ENCODE data around the gene SPATA13.

Gene SPATA13

GRCh38 chr13:24251525-24251924, 91.0 kb downstream of the SPATA13 start:
- Histone ChIP-seq H3K27ac (no peak overlapping the region), H3K27me3 (replicated peaks) (no peaks in the 10 kb centered on the region), H3K36me3 (replicated peaks) (no peaks in the 10 kb centered on the region), H3K4me3 (ENCODE audit: low read depth, low read length) (no peak overlapping the region)
- TF ChIP-seq CTCF (IDR thresholded peaks at IDR 0.05; ENCODE audit: low read depth, low read length, missing control alignments), result no peak
- in situ Hi-C loops (cut with HindIII; ENCODE audit: low pct_ligation_motif_present, low sequenced_read_pairs), result no loop called here
- DNase-seq, result no peak

GRCh38 chr13:24252136-24252535, 91.6 kb downstream of the SPATA13 start:
- DNase-seq, result no peak
- in situ Hi-C loops (cut with HindIII; ENCODE audit: low pct_ligation_motif_present, low sequenced_read_pairs), result no loop called here
- Histone ChIP-seq H3K4me3 (ENCODE audit: low read depth, low read length) (no peak overlapping the region), H3K27ac (no peak overlapping the region), H3K27me3 (replicated peaks) (no peaks in the 10 kb centered on the region), H3K36me3 (replicated peaks) (no peaks in the 10 kb centered on the region)
- no peak for TF ChIP-seq CTCF (IDR thresholded peaks at IDR 0.05; ENCODE audit: low read depth, low read length, missing control alignments)

GRCh38 chr13:24253520-24254145, 93.1 kb downstream of the SPATA13 start:
- Histone ChIP-seq H3K27me3 (replicated peaks) (no peaks in the 10 kb centered on the region), H3K36me3 (replicated peaks) (no peaks in the 10 kb centered on the region), H3K27ac (no peak overlapping the region), H3K4me3 (ENCODE audit: low read depth, low read length) (no peak overlapping the region)
- in situ Hi-C loops (cut with HindIII; ENCODE audit: low pct_ligation_motif_present, low sequenced_read_pairs), result no loop called here
- no peak for TF ChIP-seq CTCF (IDR thresholded peaks at IDR 0.05; ENCODE audit: low read depth, low read length, missing control alignments)
- DNase-seq, result no peak

GRCh38 chr13:24254146-24254841, 93.8 kb downstream of the SPATA13 start:
- Histone ChIP-seq H3K27ac (no peak overlapping the region), H3K36me3 (replicated peaks) (no peaks in the 10 kb centered on the region), H3K4me3 (ENCODE audit: low read depth, low read length) (no peak overlapping the region), H3K27me3 (replicated peaks) (no peaks in the 10 kb centered on the region)
- no peak for TF ChIP-seq CTCF (IDR thresholded peaks at IDR 0.05; ENCODE audit: low read depth, low read length, missing control alignments)
- in situ Hi-C loops (cut with HindIII; ENCODE audit: low pct_ligation_motif_present, low sequenced_read_pairs), result no loop called here
- no peak for DNase-seq

- no peak for DNase-seq
- TF ChIP-seq CTCF (IDR thresholded peaks at IDR 0.05; ENCODE audit: low read depth, low read length, missing control alignments), result no peak
- no peak overlapping the region for H3K27ac ChIP-seq
- in situ Hi-C loops (cut with HindIII; ENCODE audit: low pct_ligation_motif_present, low sequenced_read_pairs), result no loop called here
- H3K4me3 ChIP-seq (ENCODE audit: low read depth, low read length), result no peak overlapping the region
- no peaks in the 10 kb centered on the region for H3K27me3 ChIP-seq (replicated peaks)
- H3K36me3 ChIP-seq (replicated peaks), result no peaks in the 10 kb centered on the region
Measured at GRCh38 chr13:24257497-24257896, 97.0 kb downstream of the SPATA13 start.
